NCI-H128 (cell line): Measurements from ENCODE around the gene ZFP91.

Experiments used
- DNase-seq: peaks from one replicate; lab custom pipeline; 2025; ENCODE audit not compliant: unreplicated experiment; lab: John Stamatoyannopoulos, UW

The ZFP91 gene

GRCh38 chr11:58626934-58627483 is 48.1 kb downstream of the ZFP91 start:
- no peak for DNase-seq

- no peak for DNase-seq
These were observed 49.6 kb downstream of the ZFP91 start for GRCh38 chr11:58628446-58628845.

GRCh38 chr11:58629857-58630256 is 51.0 kb downstream of the ZFP91 start:
- no peak for DNase-seq

- DNase-seq = no peak
These were observed 52.5 kb downstream of the ZFP91 start for GRCh38 chr11:58631378-58631777.

GRCh38 chr11:58632510-58632909 is 53.6 kb downstream of the ZFP91 start:
- DNase-seq = no peak

- no peak for DNase-seq
These were observed 57.7 kb downstream of the ZFP91 start for GRCh38 chr11:58636587-58636986.

GRCh38 chr11:58637371-58637770 is 58.5 kb downstream of the ZFP91 start:
- no peak for DNase-seq

GRCh38 chr11:58639103-58639502 is 60.2 kb downstream of the ZFP91 start:
- no peak for DNase-seq

GRCh38 chr11:58639669-58640068 is 60.8 kb downstream of the ZFP91 start:
- DNase-seq = no peak

GRCh38 chr11:58640386-58641023 is 61.6 kb downstream of the ZFP91 start:
- no peak for DNase-seq

- DNase-seq = no peak
These were observed 62.5 kb downstream of the ZFP91 start for GRCh38 chr11:58641341-58641740.

GRCh38 chr11:58641803-58642581 is 63.1 kb downstream of the ZFP91 start:
- no peak for DNase-seq

- DNase-seq = no peak
These were observed 67.0 kb downstream of the ZFP91 start for GRCh38 chr11:58645854-58646253.

GRCh38 chr11:58647141-58647699 is 68.4 kb downstream of the ZFP91 start:
- no peak for DNase-seq

GRCh38 chr11:58647866-58648265 is 69.0 kb downstream of the ZFP91 start:
- no peak for DNase-seq

- no peak for DNase-seq
These were observed 70.8 kb downstream of the ZFP91 start for GRCh38 chr11:58649623-58650022.

- no peak for DNase-seq
These were observed 71.6 kb downstream of the ZFP91 start for GRCh38 chr11:58650496-58650895.

- DNase-seq = no peak
These were observed 73.9 kb downstream of the ZFP91 start for GRCh38 chr11:58652726-58653280.

GRCh38 chr11:58654079-58654907 is 75.4 kb downstream of the ZFP91 start:
- DNase-seq = peak; percentile 43

- no peak for DNase-seq
These were observed 76.0 kb downstream of the ZFP91 start for GRCh38 chr11:58654908-58655296.

- DNase-seq = no peak
These were observed 77.5 kb downstream of the ZFP91 start for GRCh38 chr11:58656348-58656747.
